Stimulated activated memory B cell treated with anti-CD40 and anti-IgM and Interleukin-4, amounts not matched to agents 10 μg/mL and 1 μg/mL and 100 μg/mL, for 72 hours (primary cell): ENCODE data around the gene PPP1R18.

Source experiments
- ATAC-seq: fragments of 150-1000 bp; cut with Tn5 transposase; 2 replicates; pipeline ENCODE4 v1.10.0; 2021
- H3K27ac Mint-ChIP-seq: one replicate; pipeline ENCODE4 v1.8.0; 2022; ENCODE audit warnings: mild to moderate bottlenecking, mixed read lengths
- H3K27me3 Mint-ChIP-seq: one replicate; pipeline ENCODE4 v1.8.0; 2022; ENCODE audit warnings: mixed read lengths
- H3K36me3 Mint-ChIP-seq: one replicate; pipeline ENCODE4 v1.8.0; 2022; ENCODE audit warnings: mixed read lengths
- H3K4me1 Mint-ChIP-seq: one replicate; pipeline ENCODE4 v1.8.0; 2022; ENCODE audit warnings: mixed read lengths
- H3K4me3 Mint-ChIP-seq: one replicate; pipeline ENCODE4 v1.8.0; 2022; ENCODE audit warnings: mild to moderate bottlenecking, moderate library complexity, mixed read lengths
- H3K9me3 Mint-ChIP-seq: one replicate; pipeline ENCODE4 v1.8.0; 2022; ENCODE audit warnings: mixed read lengths

Gene PPP1R18

GRCh38 chr6:30686908-30687658 lies 638 bp upstream of the PPP1R18 start:
- peaks cover 65% of the 10 kb centered on the region for H3K4me1 Mint-ChIP-seq
- ATAC-seq, result peak; percentile 77
- peak overlapping the region; percentile 89 for H3K4me3 Mint-ChIP-seq
- H3K36me3 Mint-ChIP-seq, result peaks cover 37% of the 10 kb centered on the region
- H3K27me3 Mint-ChIP-seq, result no peaks in the 10 kb centered on the region
- peak overlapping the region; percentile 86 for H3K27ac Mint-ChIP-seq
- no peaks in the 10 kb centered on the region for H3K9me3 Mint-ChIP-seq

- peaks cover 68% of the 10 kb centered on the region for H3K4me1 Mint-ChIP-seq
- H3K27ac Mint-ChIP-seq, result peak overlapping the region; percentile 86
- peak overlapping the region; percentile 89 for H3K4me3 Mint-ChIP-seq
- H3K36me3 Mint-ChIP-seq, result peaks cover 51% of the 10 kb centered on the region
- ATAC-seq, result no peak
- no peaks in the 10 kb centered on the region for H3K9me3 Mint-ChIP-seq
- H3K27me3 Mint-ChIP-seq, result no peaks in the 10 kb centered on the region
Observed at GRCh38 chr6:30685157-30686008, 1.1 kb downstream of the PPP1R18 start.

- Mint-ChIP-seq H3K4me3 (peak overlapping the region; percentile 89), H3K9me3 (no peaks in the 10 kb centered on the region), H3K36me3 (peaks cover 57% of the 10 kb centered on the region), H3K4me1 (peaks cover 68% of the 10 kb centered on the region), H3K27ac (peak overlapping the region; percentile 86), H3K27me3 (no peaks in the 10 kb centered on the region)
- no peak for ATAC-seq
Observed at GRCh38 chr6:30684386-30685156, 1.9 kb downstream of the PPP1R18 start.

GRCh38 chr6:30683980-30684338 lies 2.5 kb downstream of the PPP1R18 start:
- no peak for ATAC-seq
- H3K36me3 Mint-ChIP-seq, result peaks cover 61% of the 10 kb centered on the region
- peak overlapping the region; percentile 89 for H3K4me3 Mint-ChIP-seq
- H3K27me3 Mint-ChIP-seq, result no peaks in the 10 kb centered on the region
- H3K4me1 Mint-ChIP-seq, result peaks cover 68% of the 10 kb centered on the region
- H3K27ac Mint-ChIP-seq, result peak overlapping the region; percentile 86
- H3K9me3 Mint-ChIP-seq, result no peaks in the 10 kb centered on the region

DNA sequence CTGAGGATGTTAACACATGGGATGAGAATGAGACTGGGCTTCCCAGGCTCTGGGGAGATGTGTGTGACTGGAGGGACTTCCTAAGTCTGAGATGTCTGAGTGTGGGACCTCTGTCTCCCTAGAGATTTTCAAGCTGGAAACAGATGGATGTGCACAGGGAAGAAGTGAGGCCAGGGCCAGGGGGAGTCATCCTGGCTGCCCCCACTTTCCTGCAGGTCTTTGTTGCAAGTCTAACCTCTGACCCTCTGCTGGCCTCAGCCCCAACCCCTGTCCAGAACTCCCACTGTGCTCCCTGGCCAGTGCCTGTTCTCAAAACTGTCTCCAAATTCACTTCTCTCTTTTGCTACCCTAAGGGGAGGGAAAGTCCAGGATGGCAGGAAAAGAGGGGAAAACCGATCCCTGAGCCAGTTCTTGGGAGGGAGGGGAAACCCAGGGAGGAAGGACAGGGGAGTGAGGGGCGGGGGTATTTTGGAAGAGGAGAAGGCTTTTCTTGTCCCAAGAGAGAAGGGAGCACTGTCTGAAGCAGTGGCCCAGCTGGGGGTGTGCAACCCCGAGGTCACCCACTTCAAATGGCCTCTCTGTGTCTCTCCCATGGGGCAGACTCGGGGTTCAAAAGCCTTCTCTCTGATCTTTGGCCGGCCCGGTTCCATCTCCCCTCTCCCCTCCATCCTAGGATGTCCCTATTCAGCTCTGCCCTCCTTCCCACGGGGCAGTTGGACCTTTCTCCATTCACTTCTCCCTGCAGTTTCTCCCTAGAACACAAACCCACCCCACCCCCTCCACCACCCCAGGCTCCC lies 3.1 kb downstream of the PPP1R18 start:
- ATAC-seq, result no peak
- peak overlapping the region; percentile 89 for H3K4me3 Mint-ChIP-seq
- H3K27ac Mint-ChIP-seq, result peak overlapping the region; percentile 86
- H3K4me1 Mint-ChIP-seq, result peaks cover 66% of the 10 kb centered on the region
- H3K9me3 Mint-ChIP-seq, result no peaks in the 10 kb centered on the region
- no peaks in the 10 kb centered on the region for H3K27me3 Mint-ChIP-seq
- H3K36me3 Mint-ChIP-seq, result peaks cover 65% of the 10 kb centered on the region

GRCh38 chr6:30682143-30683117 lies 4.0 kb downstream of the PPP1R18 start:
- peaks cover 56% of the 10 kb centered on the region for H3K4me1 Mint-ChIP-seq
- peaks cover 65% of the 10 kb centered on the region for H3K36me3 Mint-ChIP-seq
- H3K9me3 Mint-ChIP-seq, result no peaks in the 10 kb centered on the region
- peak; percentile 75 for ATAC-seq
- peak overlapping the region; percentile 86 for H3K27ac Mint-ChIP-seq
- H3K4me3 Mint-ChIP-seq, result peak overlapping the region; percentile 89
- no peaks in the 10 kb centered on the region for H3K27me3 Mint-ChIP-seq

DNA sequence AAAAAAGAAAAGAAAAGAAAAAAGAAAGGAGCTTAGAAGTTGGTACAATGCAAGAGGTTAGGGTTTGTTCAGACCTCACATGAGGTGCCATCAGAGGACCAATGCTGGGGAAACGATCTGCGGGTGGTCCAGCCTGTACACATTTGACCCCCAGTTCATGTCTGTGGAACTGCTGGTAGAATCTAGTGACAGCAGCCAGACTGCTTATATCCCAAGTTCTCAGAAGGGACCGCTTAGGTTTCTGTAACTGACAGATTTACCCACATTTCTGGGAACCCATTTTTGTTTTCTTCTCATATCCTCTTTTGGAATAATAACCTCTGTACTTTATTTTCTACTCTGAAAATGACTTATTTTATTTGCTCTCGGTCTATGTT lies 4.7 kb downstream of the PPP1R18 start:
- Mint-ChIP-seq H3K27ac (peak overlapping the region; percentile 86), H3K4me1 (peaks cover 56% of the 10 kb centered on the region), H3K27me3 (no peaks in the 10 kb centered on the region), H3K4me3 (peak overlapping the region; percentile 89), H3K36me3 (peaks cover 70% of the 10 kb centered on the region), H3K9me3 (no peaks in the 10 kb centered on the region)
- no peak for ATAC-seq

GRCh38 chr6:30679765-30680535 lies 6.5 kb downstream of the PPP1R18 start:
- Mint-ChIP-seq H3K4me3 (peak overlapping the region; percentile 89), H3K4me1 (peaks cover 56% of the 10 kb centered on the region), H3K9me3 (no peaks in the 10 kb centered on the region), H3K27me3 (no peaks in the 10 kb centered on the region), H3K27ac (peak overlapping the region; percentile 86), H3K36me3 (peaks cover 65% of the 10 kb centered on the region)
- no peak for ATAC-seq

DNA sequence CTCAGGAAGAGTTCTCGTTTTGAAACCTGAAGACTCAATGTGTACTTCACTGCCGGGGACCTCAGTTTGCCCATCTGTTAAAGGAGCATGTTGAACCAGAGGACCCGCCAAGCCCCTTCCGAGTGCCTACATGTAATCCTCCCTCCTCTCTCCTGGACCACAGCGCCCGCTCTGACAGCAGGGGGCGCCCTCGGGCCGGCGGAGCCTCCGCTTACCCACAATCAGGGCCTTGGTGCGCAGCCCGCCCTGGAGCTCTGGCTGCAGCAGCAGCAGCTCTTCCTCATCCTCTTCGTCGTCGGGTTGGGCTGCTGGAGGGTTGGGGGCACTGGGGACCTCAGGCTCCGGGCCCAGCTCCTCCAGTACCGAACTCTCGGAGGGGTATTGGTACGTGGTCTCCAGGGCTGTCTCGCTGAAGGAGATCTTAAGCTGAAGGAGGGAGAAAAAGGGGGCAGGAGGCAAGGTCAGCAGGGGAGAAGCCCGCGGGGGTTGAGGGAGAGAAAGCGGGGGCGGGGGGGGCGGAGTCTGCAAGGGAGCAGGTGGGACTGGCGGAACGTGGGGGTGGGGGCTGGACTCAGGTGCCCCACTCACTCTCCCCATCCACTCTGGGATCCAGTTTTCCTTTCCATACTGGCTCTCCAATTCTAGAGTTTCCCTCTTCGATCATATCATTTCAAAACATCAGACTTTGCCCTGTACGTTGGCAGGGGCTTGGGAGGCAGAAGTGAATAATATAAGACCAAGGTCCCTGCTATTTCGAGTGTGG lies 7.3 kb downstream of the PPP1R18 start:
- Mint-ChIP-seq H3K4me3 (peak overlapping the region; percentile 89), H3K27me3 (no peaks in the 10 kb centered on the region), H3K4me1 (peaks cover 55% of the 10 kb centered on the region), H3K9me3 (no peaks in the 10 kb centered on the region), H3K27ac (peak overlapping the region; percentile 86), H3K36me3 (peaks cover 58% of the 10 kb centered on the region)
- ATAC-seq, result peak; percentile 70

DNA sequence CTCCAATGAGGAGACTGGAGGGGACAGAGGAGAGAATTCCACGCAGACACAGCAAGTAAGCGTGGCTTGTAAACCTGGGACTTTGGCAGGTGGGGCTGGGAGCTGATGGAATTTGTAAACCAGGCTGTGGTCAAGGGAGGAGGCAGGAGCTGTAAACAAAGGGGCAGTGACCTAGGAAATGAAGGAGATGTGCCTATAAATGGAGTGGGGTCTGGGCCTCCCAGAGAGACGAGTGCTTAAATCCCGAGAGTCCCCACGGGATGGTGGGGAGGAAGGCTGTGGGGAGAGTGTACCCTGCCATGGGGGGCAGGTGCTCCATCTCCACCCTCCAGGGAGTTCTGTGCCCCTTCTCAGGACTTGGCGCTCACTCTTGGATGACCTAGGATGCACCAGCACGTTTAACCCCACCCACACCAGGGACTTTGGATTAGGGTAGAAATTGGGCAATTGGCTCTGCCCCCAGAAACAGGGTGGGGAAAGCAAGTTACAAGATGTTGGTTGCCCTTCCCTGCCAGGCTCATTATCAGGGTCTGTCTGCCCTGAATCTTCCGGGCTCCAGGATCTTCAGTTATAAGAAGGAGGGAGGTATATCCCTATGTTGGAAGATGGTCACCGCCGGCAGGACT lies 9.7 kb downstream of the PPP1R18 start:
- no peak for ATAC-seq
- no peak overlapping the region for H3K4me3 Mint-ChIP-seq
- peaks cover 57% of the 10 kb centered on the region for H3K4me1 Mint-ChIP-seq
- no peaks in the 10 kb centered on the region for H3K9me3 Mint-ChIP-seq
- H3K27ac Mint-ChIP-seq, result no peak overlapping the region
- peaks cover 40% of the 10 kb centered on the region for H3K36me3 Mint-ChIP-seq
- H3K27me3 Mint-ChIP-seq, result no peaks in the 10 kb centered on the region

GRCh38 chr6:30672445-30673253 lies 13.8 kb downstream of the PPP1R18 start, which contains the start of gene DHX16:
Gene DHX16 (minus strand): TSS chr6:30673006. CDS start chr6:30672841, 165 bp downstream.
- peaks cover 32% of the 10 kb centered on the region for H3K36me3 Mint-ChIP-seq
- ATAC-seq, result peak; percentile 90
- H3K27me3 Mint-ChIP-seq, result no peaks in the 10 kb centered on the region
- no peaks in the 10 kb centered on the region for H3K9me3 Mint-ChIP-seq
- peaks cover 44% of the 10 kb centered on the region for H3K4me1 Mint-ChIP-seq
- peak within 1 kb of the TSS; percentile 89 for H3K4me3 Mint-ChIP-seq
- H3K27ac Mint-ChIP-seq, result peak within 1 kb of the TSS; percentile 81
